GM19240 (cell line): ENCODE results near the gene PRIMPOL.
"Not testable (repeated sequence)": the region's sequence is repeated elsewhere in the genome, so short reads cannot be mapped to it uniquely, and the experiment has no call there.

ENCODE experiments used
- DNase-seq: peaks from one replicate; pipeline ENCODE4 v3.0.0; 2011; ENCODE audit warnings: low spot score; ENCODE audit not compliant: insufficient read length

The PRIMPOL gene, protein sequence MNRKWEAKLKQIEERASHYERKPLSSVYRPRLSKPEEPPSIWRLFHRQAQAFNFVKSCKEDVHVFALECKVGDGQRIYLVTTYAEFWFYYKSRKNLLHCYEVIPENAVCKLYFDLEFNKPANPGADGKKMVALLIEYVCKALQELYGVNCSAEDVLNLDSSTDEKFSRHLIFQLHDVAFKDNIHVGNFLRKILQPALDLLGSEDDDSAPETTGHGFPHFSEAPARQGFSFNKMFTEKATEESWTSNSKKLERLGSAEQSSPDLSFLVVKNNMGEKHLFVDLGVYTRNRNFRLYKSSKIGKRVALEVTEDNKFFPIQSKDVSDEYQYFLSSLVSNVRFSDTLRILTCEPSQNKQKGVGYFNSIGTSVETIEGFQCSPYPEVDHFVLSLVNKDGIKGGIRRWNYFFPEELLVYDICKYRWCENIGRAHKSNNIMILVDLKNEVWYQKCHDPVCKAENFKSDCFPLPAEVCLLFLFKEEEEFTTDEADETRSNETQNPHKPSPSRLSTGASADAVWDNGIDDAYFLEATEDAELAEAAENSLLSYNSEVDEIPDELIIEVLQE

GRCh38 chr4:184649026-184649970 lies at the start of gene PRIMPOL, which contains the start of gene CASP3:
PRIMPOL (plus strand) TSS chr4:184649738; CDS start chr4:184657141, 7,403 bp downstream.
CASP3 (minus strand) TSS chr4:184649447; CDS start chr4:184638453, 10,994 bp downstream.
- peak; percentile 37 for DNase-seq

GRCh38 chr4:184600982-184601381 lies 48.6 kb upstream of the PRIMPOL start:
- DNase-seq = not testable (repeated sequence)

DNA sequence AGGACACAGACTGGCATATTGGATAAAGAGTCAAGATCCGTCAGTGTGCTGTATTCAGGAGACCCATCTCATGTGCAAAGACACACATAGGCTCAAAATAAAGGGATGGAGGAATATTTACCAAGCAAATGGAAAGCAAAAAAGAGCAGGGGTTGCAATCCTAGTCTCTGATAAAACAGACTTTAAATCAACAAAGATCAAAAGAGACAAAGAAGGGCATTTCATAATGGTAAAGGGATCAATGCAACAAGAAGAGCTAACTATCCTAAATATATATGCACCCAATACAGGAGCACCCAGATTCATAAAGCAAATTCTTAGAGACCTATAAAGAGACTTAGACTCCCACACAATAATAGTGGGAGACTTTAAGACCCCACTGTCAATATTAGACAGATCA lies 46.7 kb upstream of the PRIMPOL start:
- DNase-seq = not testable (repeated sequence)

- not testable (repeated sequence) for DNase-seq
Measured at GRCh38 chr4:184607429-184607828, 42.1 kb upstream of the PRIMPOL start.

- DNase-seq = no peak
Measured at GRCh38 chr4:184612074-184612473, 37.5 kb upstream of the PRIMPOL start.

DNA sequence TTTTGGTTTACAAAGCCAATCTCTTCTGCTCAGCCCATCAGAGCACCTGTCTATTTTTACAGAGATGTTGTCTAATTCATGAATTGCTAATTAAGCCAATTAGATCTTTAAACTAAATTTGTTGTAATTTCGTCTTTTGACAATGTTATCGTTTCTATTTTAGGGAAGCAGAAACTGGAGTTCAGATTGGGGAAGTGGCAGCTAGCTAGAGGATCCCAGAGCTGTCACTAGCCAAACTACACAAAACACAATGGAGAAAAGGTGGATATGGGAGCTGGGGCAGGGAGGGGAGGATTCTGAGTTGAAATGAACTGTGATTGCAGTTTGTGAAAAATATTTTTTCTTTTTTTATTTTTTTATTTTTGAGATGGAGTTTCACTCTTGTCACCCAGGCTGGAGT lies 36.1 kb upstream of the PRIMPOL start:
- DNase-seq = no peak

DNA sequence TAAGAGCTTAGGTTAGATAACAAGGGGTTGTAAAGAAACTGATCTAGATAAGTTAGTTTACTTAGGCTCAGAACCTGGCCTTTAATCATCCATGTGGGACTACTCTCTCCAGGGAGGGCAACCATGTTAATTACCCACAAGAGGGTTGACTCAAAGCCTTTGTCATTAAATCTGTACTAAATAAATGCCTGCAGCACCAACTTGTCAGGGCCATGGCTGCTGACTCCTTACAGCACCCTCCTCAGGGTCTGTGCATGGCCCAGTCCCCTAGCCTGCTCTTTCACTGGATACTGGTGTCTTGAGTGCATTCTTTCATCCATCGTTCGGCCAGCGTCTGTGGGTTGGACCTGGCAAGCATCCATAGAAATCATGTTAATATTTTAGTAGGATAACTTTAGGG lies 35.0 kb upstream of the PRIMPOL start:
- DNase-seq = no peak

- not testable (repeated sequence) for DNase-seq
Measured at GRCh38 chr4:184616168-184616567, 33.4 kb upstream of the PRIMPOL start.

- peak; percentile 41 for DNase-seq
Measured at GRCh38 chr4:184616633-184617551, 32.6 kb upstream of the PRIMPOL start.

DNA sequence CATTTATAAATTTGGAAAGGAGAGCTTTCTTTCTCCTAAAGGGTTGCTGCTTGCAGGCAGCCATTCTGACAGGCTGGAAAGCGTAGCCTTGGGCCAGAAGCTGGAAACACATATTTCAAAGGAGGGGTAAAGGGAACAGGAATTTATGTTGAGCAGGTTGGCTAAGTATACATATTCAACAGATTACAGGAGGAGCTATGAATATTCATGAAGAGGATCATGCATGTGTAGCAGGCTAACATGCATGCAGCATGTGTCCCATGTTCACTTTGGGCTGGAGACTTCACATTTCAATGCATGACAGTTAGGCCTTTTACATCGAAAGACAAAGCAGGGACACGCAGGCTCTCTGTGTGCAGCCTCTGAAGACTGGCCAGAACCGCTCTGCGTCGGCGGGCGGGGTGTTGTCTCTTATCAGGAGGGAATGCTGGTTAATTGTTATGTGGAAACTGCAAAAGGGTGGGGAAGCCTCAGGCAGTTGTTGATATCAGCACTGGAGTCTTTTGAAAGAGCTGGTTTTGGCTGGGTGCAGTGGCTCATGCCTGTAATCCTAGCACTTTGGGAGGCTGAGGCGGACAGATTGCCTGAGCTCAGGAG lies 31.8 kb upstream of the PRIMPOL start:
- no peak for DNase-seq

GRCh38 chr4:184620212-184620867 lies 29.2 kb upstream of the PRIMPOL start:
- DNase-seq = no peak

DNA sequence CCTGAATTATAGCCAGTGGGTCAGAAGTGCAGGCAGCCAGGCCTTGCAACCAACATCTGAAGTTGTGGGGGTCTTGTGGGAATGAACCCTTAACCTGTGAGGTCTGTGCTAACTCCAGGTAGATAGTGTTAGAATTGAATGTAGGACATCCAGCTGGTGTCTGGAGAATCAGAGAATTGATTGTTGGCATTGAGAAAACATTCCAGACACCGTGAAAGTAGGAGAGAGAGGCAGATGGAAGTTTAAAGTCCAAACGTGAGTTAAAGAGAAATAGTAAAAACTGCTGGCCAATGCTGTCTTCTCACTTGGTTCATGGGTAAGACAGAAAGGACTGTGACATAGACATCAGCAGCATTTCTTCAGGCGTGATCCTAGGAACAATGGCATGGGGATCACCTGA lies 28.0 kb upstream of the PRIMPOL start:
- no peak for DNase-seq

- DNase-seq = not testable (repeated sequence)
Measured at GRCh38 chr4:184624504-184624903, 25.0 kb upstream of the PRIMPOL start.

GRCh38 chr4:184624972-184625554 lies 24.5 kb upstream of the PRIMPOL start:
- no peak for DNase-seq

- not testable (repeated sequence) for DNase-seq
Measured at GRCh38 chr4:184625783-184626596, 23.5 kb upstream of the PRIMPOL start.

GRCh38 chr4:184628103-184628502 lies 21.4 kb upstream of the PRIMPOL start:
- DNase-seq = no peak

GRCh38 chr4:184632842-184633241 lies 16.7 kb upstream of the PRIMPOL start:
- DNase-seq = no peak

DNA sequence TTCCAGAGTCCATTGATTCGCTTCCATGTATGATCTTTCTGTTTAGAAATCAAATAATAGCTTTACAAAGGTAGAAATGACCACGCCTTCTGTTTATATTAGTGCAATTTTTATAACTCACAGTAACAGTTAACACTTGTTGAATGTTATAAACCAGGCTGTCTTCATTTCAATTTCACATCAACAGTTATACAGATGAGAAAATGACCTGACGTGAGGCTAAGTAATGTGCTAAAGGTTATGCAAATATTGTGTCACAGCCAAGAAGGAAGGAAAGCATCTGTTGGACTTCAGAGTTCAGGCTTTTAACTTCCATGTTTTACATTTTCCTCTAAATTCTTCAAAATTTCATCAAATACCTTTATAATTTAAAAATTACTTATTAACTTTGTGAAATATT lies 14.2 kb upstream of the PRIMPOL start:
- no peak for DNase-seq
